Loucy (cell line): ENCODE results near the gene ZNF385D.

Source experiments
- EZH2phosphoT487 ChIP-seq: fragments of 200-600 bp; IDR thresholded peaks from 2 replicates; pipeline ENCODE4 v1.6.1; 2018; ENCODE audit warnings: antibody characterized with exemption, mild to moderate bottlenecking, moderate library complexity, borderline replicate concordance
- TF ChIP-seq, protein P1 (sequence below): fragments of 200-600 bp; sonication (generic); conservative IDR thresholded peaks from 2 replicates; pipeline ENCODE4 v1.5.1; 2014; ENCODE audit warnings: mild to moderate bottlenecking, antibody characterized with exemption, low read length

DNA sequence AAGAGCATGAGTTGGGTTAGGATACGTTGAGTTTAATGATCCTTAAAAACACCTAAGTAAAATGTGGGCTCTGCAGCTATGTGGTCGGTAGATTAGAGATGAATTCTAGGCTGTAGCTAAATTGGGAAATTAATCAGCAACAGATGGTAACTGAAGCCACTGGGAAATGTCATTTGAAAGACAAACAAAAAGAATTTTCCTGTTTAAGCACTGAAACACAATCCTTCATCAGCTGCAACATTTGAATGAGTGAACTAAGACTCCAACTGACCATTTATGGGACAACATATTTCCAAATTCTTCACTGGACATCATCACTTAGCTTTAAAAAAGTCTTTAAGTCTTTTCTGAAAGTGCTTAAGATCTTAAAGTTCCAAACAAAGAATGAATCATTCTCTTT lies 226.9 kb downstream of the ZNF385D start:
- TF ChIP-seq, protein P1, sequence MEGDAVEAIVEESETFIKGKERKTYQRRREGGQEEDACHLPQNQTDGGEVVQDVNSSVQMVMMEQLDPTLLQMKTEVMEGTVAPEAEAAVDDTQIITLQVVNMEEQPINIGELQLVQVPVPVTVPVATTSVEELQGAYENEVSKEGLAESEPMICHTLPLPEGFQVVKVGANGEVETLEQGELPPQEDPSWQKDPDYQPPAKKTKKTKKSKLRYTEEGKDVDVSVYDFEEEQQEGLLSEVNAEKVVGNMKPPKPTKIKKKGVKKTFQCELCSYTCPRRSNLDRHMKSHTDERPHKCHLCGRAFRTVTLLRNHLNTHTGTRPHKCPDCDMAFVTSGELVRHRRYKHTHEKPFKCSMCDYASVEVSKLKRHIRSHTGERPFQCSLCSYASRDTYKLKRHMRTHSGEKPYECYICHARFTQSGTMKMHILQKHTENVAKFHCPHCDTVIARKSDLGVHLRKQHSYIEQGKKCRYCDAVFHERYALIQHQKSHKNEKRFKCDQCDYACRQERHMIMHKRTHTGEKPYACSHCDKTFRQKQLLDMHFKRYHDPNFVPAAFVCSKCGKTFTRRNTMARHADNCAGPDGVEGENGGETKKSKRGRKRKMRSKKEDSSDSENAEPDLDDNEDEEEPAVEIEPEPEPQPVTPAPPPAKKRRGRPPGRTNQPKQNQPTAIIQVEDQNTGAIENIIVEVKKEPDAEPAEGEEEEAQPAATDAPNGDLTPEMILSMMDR: no peak
- no peak for TF ChIP-seq EZH2phosphoT487
